Liver (tissue), 9 donors: ENCODE measurements around the gene ENOPH1. TPM values are rescaled to one million over a fixed set of nuclear protein-coding genes. Genes with fewer than 3 reads are reported as not detected.

Source experiments
- DNase-seq: peaks from one replicate; pipeline ENCODE4 v3.0.0-alpha.2; 2017; ENCODE audit warnings: low spot score
- H3K27ac ChIP-seq, 2 donors: one replicate each; pipeline ENCODE4 v1.7.0; 2013; ENCODE audit warnings: inconsistent platforms in 2 of 2, low read length in 2 of 2, control low read depth in 1 of 2, low read depth in 1 of 2, mild to moderate bottlenecking in 1 of 2
- H3K27me3 ChIP-seq, 4 donors: one replicate each; pipeline versions ENCODE4 v1.6.1 to v1.7.0; 2013; ENCODE audit warnings: low read length in 3 of 4, inconsistent platforms in 1 of 4, mild to moderate bottlenecking in 1 of 4, moderate library complexity in 1 of 4; ENCODE audit not compliant: control insufficient read depth in 4 of 4, insufficient read depth in 4 of 4
- H3K36me3 ChIP-seq, 4 donors: one replicate each; pipeline versions ENCODE4 v1.6.1 to v1.7.0; 2013; ENCODE audit warnings: low read length in 3 of 4, mild to moderate bottlenecking in 3 of 4, low read depth in 1 of 4, moderate library complexity in 1 of 4; ENCODE audit not compliant: control insufficient read depth in 4 of 4, insufficient read depth in 3 of 4
- H3K4me1 ChIP-seq, 4 donors: one replicate each; pipeline versions ENCODE4 v1.6.1 to v1.7.0; 2013; ENCODE audit warnings: low read length in 3 of 4, mild to moderate bottlenecking in 3 of 4, moderate library complexity in 1 of 4; ENCODE audit not compliant: control insufficient read depth in 4 of 4, insufficient read depth in 4 of 4
- H3K4me3 ChIP-seq, 3 donors: one replicate each; pipeline versions ENCODE4 v1.6.1 to v1.7.0; 2013; ENCODE audit warnings: low read length in 3 of 3, control low read depth in 1 of 3, low read depth in 1 of 3, mild to moderate bottlenecking in 1 of 3
- H3K9ac ChIP-seq, 2 donors: one replicate each; pipeline ENCODE4 v1.7.0; 2013; ENCODE audit warnings: low read length in 2 of 2, mild to moderate bottlenecking in 2 of 2, moderate library complexity in 2 of 2, control low read depth in 1 of 2, low read depth in 1 of 2
- H3K9me3 ChIP-seq, 4 donors: one replicate each; pipeline versions ENCODE4 v1.6.1 to v1.7.0; 2013; ENCODE audit warnings: low read length in 3 of 4; ENCODE audit not compliant: control insufficient read depth in 4 of 4
- EGR1 ChIP-seq, 2 donors: IDR thresholded peaks; 2 replicates each; pipeline ENCODE4 v1.6.1; 2016 to 2018; ENCODE audit warnings: antibody characterized with exemption in 2 of 2, low read depth in 2 of 2
- FOXA1 ChIP-seq: IDR thresholded peaks from 2 replicates; pipeline ENCODE4 v1.6.1; 2016; ENCODE audit warnings: antibody characterized with exemption
- FOXA2 ChIP-seq: IDR thresholded peaks from 2 replicates; pipeline ENCODE4 v1.6.1; 2016; ENCODE audit warnings: antibody characterized with exemption
- GABPA ChIP-seq, 2 donors: IDR thresholded peaks in 1 of 2; conservative IDR thresholded peaks in 1 of 2; 2 replicates each; pipeline ENCODE4 v1.6.1; 2016; ENCODE audit warnings: antibody characterized with exemption in 2 of 2, mild to moderate bottlenecking in 1 of 2, moderate library complexity in 1 of 2
- HNF4A ChIP-seq, 2 donors: conservative IDR thresholded peaks; 2 replicates each; pipeline ENCODE4 v1.6.1; 2016; ENCODE audit warnings: antibody characterized with exemption in 2 of 2, mild to moderate bottlenecking in 2 of 2
- HNF4G ChIP-seq: IDR thresholded peaks from 2 replicates; pipeline ENCODE4 v1.6.1; 2016; ENCODE audit warnings: antibody characterized with exemption
- JUND ChIP-seq, 2 donors: IDR thresholded peaks; 2 replicates each; pipeline ENCODE4 v1.6.1; 2016; ENCODE audit warnings: antibody characterized with exemption in 2 of 2
- NR2F2 ChIP-seq: IDR thresholded peaks from 2 replicates; pipeline ENCODE4 v1.6.1; 2016; ENCODE audit warnings: antibody characterized with exemption
- RAD21 ChIP-seq, 2 donors: IDR thresholded peaks; 2 replicates each; pipeline ENCODE4 v1.6.1; 2016; ENCODE audit warnings: antibody characterized with exemption in 2 of 2, mild to moderate bottlenecking in 2 of 2
- REST ChIP-seq: IDR thresholded peaks from 2 replicates; pipeline ENCODE4 v1.6.1; 2016; ENCODE audit warnings: antibody characterized with exemption, mild to moderate bottlenecking
- RXRA ChIP-seq, 2 donors: IDR thresholded peaks; 2 replicates each; pipeline ENCODE4 v1.6.1; 2017 to 2018; ENCODE audit warnings: antibody characterized with exemption in 2 of 2, mild to moderate bottlenecking in 1 of 2
- SP1 ChIP-seq: IDR thresholded peaks from 2 replicates; pipeline ENCODE4 v1.6.1; 2018; ENCODE audit warnings: antibody characterized with exemption, mild to moderate bottlenecking
- TAF1 ChIP-seq: conservative IDR thresholded peaks from 2 replicates; pipeline ENCODE4 v1.6.1; 2016; ENCODE audit warnings: antibody characterized with exemption, mild to moderate bottlenecking
- YY1 ChIP-seq: IDR thresholded peaks from 2 replicates; pipeline ENCODE4 v1.6.1; 2016; ENCODE audit warnings: antibody characterized with exemption, mild to moderate bottlenecking
- WGBS: extraction: QIAGEN DNeasy Blood & Tissue Kit; methylation state at CpG from one replicate; pipeline ENCODE4 v1.1.7; 2013; 5-methylcytosine and 5-hydroxymethylcytosine counted together
- polyA plus RNA-seq, 2 donors: library from polyadenylated mRNA; stranded (reverse) in 1 of 2; unstranded in 1 of 2; fragments of 200-250 nt in 1 of 2; fragments of >200 nt in 1 of 2; fragmentation: Nextera tagmentation in 1 of 2; extraction: Ambion mirVana in 1 of 2; gene quantifications; one replicate each; pipeline versions ENCODE4 v1.2.1 to v1.2.3, GENCODE V29; 2013 to 2015
- total RNA-seq, 2 donors: library from RNA; depleted of rRNA; stranded (reverse); fragments of >200 nt; gene quantifications; one replicate each; pipeline ENCODE4 v1.2.3, GENCODE V29; 2014
- TF ChIP-seq, protein P1 (sequence below): IDR thresholded peaks from 2 replicates; pipeline ENCODE4 v1.6.1; 2016; ENCODE audit warnings: antibody characterized with exemption
- TF ChIP-seq, protein P2 (sequence below): fragments of 150-350 bp; IDR thresholded peaks from 2 replicates; pipeline ENCODE4 v1.5.1; 2017; ENCODE audit warnings: improper control_type of control experiment, low read depth, low read length; ENCODE audit not compliant: missing input control
- TF ChIP-seq, protein P3 (sequence below): IDR thresholded peaks from 2 replicates; pipeline ENCODE4 v1.6.1; 2016; ENCODE audit warnings: antibody characterized with exemption
- TF ChIP-seq, protein P4 (sequence below): IDR thresholded peaks from 2 replicates; pipeline ENCODE4 v1.6.1; 2016; ENCODE audit warnings: antibody characterized with exemption
- donor health status: healthy.
- donor health status: healthy.
- donor health status: healthy.
- donor health status: healthy.
- donor health status: healthy.

The ENOPH1 gene
- total and polyA plus RNA-seq, 4 donors = 12.1 to 20.0 (median 12.8) TPM

- no peak for TF ChIP-seq HNF4A (conservative IDR thresholded peaks at IDR 0.05)
- TF ChIP-seq, protein P1, sequence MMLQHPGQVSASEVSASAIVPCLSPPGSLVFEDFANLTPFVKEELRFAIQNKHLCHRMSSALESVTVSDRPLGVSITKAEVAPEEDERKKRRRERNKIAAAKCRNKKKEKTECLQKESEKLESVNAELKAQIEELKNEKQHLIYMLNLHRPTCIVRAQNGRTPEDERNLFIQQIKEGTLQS = no peak
- TF ChIP-seq JUND (IDR thresholded peaks at IDR 0.05) = no peak
- TF ChIP-seq, protein P2, sequence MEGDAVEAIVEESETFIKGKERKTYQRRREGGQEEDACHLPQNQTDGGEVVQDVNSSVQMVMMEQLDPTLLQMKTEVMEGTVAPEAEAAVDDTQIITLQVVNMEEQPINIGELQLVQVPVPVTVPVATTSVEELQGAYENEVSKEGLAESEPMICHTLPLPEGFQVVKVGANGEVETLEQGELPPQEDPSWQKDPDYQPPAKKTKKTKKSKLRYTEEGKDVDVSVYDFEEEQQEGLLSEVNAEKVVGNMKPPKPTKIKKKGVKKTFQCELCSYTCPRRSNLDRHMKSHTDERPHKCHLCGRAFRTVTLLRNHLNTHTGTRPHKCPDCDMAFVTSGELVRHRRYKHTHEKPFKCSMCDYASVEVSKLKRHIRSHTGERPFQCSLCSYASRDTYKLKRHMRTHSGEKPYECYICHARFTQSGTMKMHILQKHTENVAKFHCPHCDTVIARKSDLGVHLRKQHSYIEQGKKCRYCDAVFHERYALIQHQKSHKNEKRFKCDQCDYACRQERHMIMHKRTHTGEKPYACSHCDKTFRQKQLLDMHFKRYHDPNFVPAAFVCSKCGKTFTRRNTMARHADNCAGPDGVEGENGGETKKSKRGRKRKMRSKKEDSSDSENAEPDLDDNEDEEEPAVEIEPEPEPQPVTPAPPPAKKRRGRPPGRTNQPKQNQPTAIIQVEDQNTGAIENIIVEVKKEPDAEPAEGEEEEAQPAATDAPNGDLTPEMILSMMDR = no peak
- no peak for TF ChIP-seq RAD21 (IDR thresholded peaks at IDR 0.05)
- no peak for TF ChIP-seq EGR1 (IDR thresholded peaks at IDR 0.05; ENCODE audit: low read depth in 2 of 2)
- TF ChIP-seq SP1 = no peak
- TF ChIP-seq FOXA1 = no peak
- TF ChIP-seq YY1 = no peak
- no peak for TF ChIP-seq NR2F2
- no peak for DNase-seq
- WGBS = 97% methylated on average over 1 of the region's 1 CpG
- H3K27me3 ChIP-seq = no peaks in the 10 kb centered on the region
- no peak overlapping the region for H3K27ac ChIP-seq
- peaks cover under 1 to 14% (median 7%) of the 10 kb centered on the region in 4 donors for H3K36me3 ChIP-seq
- no peak overlapping the region for H3K9ac ChIP-seq
- H3K9me3 ChIP-seq = no peaks in the 10 kb centered on the region
- no peak overlapping the region for H3K4me3 ChIP-seq
- peaks cover 0 to 9% (median 2%) of the 10 kb centered on the region in 4 donors for H3K4me1 ChIP-seq
Measured at GRCh38 chr4:82463221-82463620, 32.8 kb downstream of the ENOPH1 start.

GRCh38 chr4:82467471-82467870 is 37.1 kb downstream of the ENOPH1 start:
- H3K36me3 ChIP-seq = peaks cover 0 to 2% (median 0%) of the 10 kb centered on the region in 4 donors
- H3K4me3 ChIP-seq = no peak overlapping the region
- peaks cover 0 to 5% (median under 1%) of the 10 kb centered on the region in 4 donors for H3K4me1 ChIP-seq
- no peak overlapping the region for H3K27ac ChIP-seq
- no peak for TF ChIP-seq HNF4A (conservative IDR thresholded peaks at IDR 0.05)
- no peak for TF ChIP-seq SP1
- TF ChIP-seq JUND (IDR thresholded peaks at IDR 0.05) = no peak
- TF ChIP-seq, protein P3, sequence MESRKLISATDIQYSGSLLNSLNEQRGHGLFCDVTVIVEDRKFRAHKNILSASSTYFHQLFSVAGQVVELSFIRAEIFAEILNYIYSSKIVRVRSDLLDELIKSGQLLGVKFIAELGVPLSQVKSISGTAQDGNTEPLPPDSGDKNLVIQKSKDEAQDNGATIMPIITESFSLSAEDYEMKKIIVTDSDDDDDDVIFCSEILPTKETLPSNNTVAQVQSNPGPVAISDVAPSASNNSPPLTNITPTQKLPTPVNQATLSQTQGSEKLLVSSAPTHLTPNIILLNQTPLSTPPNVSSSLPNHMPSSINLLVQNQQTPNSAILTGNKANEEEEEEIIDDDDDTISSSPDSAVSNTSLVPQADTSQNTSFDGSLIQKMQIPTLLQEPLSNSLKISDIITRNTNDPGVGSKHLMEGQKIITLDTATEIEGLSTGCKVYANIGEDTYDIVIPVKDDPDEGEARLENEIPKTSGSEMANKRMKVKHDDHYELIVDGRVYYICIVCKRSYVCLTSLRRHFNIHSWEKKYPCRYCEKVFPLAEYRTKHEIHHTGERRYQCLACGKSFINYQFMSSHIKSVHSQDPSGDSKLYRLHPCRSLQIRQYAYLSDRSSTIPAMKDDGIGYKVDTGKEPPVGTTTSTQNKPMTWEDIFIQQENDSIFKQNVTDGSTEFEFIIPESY = no peak
- no peak for TF ChIP-seq GABPA (IDR thresholded peaks at IDR 0.05 in 1 of 2, conservative IDR thresholded peaks at IDR 0.05 in 1 of 2)
- no peak for TF ChIP-seq YY1
- TF ChIP-seq, protein P1 = no peak
- TF ChIP-seq TAF1 = no peak
- TF ChIP-seq, protein P4, sequence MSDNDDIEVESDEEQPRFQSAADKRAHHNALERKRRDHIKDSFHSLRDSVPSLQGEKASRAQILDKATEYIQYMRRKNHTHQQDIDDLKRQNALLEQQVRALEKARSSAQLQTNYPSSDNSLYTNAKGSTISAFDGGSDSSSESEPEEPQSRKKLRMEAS = no peak
- no peak for TF ChIP-seq NR2F2
- no peak for TF ChIP-seq REST
- no peak for TF ChIP-seq EGR1 (IDR thresholded peaks at IDR 0.05; ENCODE audit: low read depth in 2 of 2)
- no peak for TF ChIP-seq RXRA (IDR thresholded peaks at IDR 0.05)
- no peak for TF ChIP-seq HNF4G
- no peak for TF ChIP-seq RAD21 (IDR thresholded peaks at IDR 0.05)
- TF ChIP-seq FOXA2 = no peak
- TF ChIP-seq, protein P2 = no peak
- no peak for TF ChIP-seq FOXA1
- H3K9ac ChIP-seq = no peak overlapping the region
- no peaks in the 10 kb centered on the region for H3K9me3 ChIP-seq
- 79% methylated on average over 3 of the region's 3 CpGs for WGBS
- H3K27me3 ChIP-seq = no peaks in the 10 kb centered on the region
- DNase-seq = no peak
